GM19455 (cell line): ENCODE results near the gene MINDY4.

ENCODE experiments used
- ATAC-seq: cut with Tn5 transposase; IDR thresholded peaks from one replicate; pipeline ENCODE4 v1.9.1; 2021; ENCODE audit not compliant: unreplicated experiment

MINDY4 gene

DNA sequence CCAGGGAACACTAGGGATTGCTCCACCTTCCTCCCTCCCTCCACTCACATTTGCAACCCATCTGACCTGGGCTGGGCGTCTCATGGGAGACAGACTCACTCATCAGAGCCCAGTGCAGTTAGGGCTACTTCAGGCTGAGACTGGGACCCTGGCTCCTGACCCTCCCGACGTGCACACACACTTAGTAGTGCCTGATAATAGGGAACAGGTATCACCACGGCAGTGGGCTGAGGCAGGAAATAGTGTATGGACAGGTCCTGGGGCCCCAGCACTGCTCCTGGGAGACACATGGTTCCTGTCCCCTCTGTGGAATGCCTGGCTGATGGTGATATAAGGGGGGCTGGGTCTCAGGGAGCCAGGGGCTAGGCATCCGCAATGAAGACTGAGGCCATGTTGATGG lies 154.7 kb downstream of the MINDY4 start:
- ATAC-seq = no peak

DNA sequence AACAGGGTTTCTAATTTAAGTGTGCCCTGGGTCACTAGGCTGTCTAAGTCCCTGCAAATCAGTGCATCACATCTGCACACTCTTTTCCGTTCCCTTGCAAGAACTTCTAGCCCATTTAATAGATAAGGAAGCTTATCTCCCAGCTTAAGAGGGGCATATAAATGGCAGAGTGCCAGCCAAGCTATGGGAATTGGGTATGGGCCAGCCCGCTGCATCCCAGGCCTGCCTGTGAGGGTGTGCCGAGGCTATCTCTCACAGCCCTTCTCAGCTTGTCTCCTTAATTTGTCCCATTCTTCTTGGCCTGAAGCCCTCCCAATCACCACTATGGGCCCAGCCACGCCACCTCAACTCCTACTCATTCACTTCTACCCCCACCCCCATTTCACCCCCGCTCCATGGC lies 155.1 kb downstream of the MINDY4 start:
- no peak for ATAC-seq

DNA sequence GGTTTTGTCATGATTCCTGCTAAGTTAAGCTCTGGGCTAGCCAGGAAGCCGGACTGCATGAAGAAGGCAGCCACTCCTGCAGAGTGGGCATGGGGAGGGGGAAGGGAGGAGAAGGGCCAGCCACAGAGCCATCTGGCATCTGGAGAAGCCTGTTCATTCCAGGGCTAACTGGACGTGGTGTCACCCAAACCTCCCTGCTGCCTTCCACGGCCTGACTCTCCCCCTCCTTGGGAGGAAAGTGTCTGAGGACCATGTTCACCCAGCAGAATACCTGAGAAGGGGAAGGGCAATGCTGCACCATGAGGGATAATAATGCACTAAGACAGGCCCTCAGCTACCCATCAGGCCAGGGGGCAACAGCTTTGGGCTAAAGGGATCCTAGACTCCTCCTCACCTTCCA lies 155.8 kb downstream of the MINDY4 start:
- no peak for ATAC-seq

DNA sequence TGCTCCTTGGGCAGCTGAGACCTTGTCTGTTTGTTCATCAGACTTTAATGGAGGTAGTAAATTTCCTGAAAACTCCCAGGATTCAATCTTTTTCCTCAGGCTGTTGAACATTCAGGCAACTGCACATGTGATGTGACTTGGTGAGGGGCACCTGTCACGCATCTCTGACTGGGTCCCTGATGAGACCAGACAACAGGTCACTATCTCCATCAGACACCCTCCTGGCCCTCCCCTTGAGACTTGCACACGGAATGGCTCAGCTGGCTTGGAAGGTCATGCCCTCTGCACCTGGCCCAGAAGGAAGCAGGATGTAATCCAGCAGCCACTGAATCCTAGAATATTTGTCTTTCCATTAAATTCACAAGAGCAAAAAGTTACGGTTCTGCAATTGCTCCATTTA lies 156.3 kb downstream of the MINDY4 start:
- no peak for ATAC-seq

DNA sequence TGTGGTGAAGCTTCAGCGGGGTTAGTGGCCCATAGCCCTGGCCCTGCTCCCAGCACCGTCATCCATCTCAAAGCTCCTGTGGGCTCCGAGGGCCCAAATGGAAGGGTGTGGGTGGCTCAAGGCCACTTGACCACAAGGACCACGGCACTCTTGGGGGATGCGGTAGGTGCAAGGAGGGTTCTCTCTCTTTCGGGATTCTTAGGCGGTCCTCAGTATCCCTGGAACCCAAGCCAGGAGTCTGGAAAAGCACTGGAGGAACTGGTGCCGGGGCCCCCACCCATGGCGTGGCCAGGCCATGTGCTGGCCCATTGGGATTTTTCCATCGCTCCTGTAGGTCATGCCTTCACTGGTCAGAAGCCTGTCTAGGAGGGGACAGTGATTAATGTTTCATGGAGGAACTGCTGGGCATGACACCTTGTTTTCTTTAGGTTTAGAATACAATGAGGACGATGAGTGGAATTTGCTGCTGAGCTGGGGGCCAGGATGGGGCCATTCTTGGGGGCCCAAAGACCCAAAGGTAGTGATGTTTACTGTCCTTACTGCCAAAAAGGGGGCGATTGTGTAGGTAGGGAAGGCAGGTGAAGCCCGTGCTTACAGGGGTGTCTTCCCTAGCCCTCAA lies 157.1 kb downstream of the MINDY4 start:
- no peak for ATAC-seq

DNA sequence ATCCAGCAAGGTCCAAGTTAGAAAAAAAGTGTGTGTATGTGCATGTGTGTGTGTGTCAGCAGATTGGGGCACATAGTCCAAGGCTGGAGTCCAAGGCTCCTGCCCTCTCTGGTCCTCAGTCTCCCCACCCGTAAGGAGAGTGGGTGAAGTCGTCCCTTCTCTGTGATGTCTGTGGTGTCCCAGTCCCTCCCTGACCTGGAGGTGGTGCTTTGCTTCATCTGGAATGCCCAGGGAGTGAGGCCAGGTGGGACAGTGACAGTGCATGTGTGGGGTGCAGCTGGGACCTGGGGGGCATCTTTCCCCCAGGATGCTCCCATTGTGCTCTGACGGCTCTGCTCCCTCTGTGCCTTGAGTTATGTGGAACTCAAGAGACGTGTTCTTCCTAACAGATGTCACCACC lies 158.5 kb downstream of the MINDY4 start:
- no peak for ATAC-seq

DNA sequence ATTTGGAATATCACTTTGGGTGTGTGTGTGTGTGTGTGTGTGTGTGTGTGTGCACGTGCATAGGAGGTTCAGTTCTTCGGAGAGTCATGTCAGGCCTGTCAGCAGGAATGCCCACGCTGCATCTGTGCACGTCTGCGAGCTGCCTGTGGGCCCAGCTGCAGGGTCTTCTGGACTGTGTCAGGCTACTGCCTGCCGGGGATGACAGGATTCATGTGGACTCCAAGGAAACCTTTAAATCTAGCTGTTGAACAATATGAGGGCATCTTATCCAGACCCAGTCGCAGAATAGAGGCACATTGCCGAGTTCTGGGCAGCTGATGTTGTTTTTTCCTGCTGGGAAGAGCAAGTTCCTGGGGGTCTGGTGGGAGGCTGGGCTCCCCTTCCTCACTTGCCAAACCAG lies 159.4 kb downstream of the MINDY4 start:
- ATAC-seq = no peak

DNA sequence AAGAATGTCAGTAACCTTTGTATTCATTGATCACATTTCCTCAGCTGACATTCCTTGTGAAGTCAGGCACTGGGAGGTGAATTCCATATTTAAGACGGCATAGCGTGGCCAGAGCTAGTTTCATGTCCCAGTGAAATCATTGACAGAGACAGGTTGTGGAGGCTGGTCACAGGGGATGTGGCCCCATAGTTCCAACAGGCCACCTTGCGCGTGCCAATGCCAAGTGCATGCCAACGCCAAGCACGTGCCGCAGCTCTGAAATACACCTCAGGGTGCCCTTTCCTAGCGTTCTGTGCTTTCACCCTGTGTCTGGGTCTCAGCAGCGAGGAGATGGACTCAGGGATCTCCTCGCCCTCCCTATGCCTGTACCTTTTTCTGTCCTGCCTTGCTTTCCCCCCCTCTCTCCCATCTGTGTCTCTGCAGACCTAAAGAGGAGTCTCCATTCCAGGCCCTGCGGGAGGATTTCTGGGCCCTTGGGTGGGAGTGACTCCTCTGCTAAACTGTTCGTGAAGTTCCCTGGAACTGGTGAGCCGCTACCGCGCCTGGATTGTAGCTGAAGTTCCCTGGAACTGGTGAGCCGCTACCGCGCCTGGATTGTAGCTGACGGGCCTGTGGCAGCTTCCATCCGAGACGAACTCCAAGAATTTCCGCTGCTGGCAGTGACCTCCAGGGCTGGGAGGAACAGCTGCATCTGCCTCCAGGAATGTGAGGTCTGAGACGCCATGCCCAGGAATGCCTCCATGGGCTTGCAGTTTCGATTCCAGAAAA lies 160.1 kb downstream of the MINDY4 start:
- no peak for ATAC-seq

DNA sequence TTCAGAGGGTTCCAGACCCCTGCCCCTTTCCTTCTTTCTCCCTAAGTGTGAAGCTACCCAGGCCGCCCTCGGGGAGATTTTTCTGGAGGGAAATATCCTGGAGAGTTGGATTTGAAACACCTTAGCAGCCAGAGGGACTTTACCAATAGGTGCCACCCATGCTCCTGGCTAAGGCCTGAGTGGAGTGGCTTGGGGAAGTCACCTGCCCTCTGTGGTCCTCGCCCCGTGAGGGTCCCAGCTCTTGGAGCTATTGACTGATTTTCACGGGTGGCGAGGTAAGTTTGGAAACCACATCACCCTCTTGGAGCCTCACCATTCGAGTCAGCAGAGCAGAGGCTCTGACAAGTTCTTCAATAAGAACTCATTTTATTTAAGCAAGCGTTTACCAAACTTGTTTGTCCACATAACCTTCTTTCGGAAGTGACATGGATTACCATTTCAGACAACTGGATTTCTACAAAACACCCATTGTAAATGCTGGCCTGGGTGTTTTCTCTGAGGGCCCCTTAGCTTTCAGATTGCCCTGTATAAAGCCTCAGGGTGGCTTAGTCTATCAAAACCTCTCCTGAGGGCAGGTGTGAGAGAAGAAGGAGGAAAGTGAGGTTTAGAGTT lies 160.8 kb downstream of the MINDY4 start:
- ATAC-seq = no peak

DNA sequence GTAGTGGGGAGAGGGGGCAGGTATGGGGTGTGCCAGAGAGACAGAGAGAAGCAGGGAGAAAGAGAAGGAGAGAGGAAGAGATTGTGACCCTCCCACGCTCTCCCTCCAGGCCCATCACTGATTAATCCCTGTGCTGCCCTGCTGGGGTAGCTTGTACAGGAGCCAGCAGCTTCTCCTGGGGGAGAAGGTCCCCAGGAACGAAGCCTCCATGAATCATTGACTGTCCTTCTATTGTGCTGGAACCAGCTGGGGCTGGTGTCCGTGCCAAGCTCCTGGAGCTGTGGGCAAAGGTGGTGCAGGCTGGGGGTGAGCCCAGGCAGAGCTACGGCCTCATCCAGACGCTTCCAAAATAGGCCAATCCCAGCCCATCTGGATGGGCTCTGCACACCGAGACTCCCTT lies 161.3 kb downstream of the MINDY4 start:
- ATAC-seq = no peak

DNA sequence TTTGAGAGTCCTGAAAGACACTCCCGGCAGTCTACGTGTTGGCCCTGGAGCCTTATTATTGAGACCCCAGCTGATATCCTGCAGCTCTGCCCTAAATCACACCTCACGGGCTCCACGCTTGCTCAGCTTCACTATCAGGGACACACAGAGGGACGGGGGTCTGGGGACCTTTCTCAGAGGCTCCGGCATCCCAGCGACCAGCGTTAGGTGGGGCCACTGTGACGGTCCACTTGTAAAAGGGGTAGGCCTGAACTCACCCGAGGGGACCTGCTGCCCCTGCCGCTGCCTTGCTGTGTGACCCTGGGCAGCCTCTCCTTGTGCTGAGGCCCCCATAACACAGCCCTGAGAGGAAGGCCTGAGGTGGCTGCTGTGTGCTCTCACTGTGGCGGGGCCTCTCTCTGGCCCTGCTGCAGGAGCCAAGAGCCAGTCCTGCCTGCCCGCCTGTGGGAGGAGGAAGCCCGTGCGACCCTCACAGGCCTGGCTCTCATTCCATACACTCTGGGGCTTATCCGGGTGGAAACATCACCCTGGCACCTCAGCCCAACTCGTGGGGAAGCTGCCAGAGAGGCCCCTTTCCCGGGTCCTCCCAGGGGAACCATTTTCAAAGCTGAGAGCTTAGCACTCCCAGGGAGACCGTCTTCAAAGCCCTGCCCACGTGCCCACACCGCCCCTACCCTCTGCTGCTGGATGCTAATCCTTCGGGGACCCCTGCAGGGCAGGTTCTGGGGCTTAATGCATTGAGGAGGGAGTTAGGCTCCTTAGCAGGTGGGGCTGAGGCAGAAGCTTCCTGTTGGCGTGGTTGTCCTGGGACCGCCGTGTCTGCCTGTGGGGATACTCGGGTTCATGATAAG lies 162.1 kb downstream of the MINDY4 start:
- ATAC-seq = no peak

DNA sequence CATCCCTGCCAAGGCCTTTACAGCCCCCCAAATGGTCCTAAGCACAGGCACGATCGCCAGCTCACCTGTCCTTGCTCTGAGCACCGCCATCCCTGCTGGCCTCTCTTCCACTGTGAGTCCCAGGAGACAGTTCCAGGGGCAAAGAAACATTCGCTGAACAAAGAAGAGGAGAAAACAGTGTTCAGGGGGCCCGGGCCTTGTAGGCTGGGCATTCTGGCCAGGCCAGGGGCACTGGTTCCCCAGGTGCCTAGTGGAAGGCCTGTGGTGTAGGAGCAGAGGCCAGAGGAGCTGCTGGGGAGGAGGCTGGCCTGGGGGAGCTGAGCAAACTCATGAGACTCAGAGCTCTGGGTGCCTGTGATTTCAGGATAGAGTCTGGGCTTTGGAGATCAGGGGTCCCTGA lies 163.0 kb downstream of the MINDY4 start:
- no peak for ATAC-seq

DNA sequence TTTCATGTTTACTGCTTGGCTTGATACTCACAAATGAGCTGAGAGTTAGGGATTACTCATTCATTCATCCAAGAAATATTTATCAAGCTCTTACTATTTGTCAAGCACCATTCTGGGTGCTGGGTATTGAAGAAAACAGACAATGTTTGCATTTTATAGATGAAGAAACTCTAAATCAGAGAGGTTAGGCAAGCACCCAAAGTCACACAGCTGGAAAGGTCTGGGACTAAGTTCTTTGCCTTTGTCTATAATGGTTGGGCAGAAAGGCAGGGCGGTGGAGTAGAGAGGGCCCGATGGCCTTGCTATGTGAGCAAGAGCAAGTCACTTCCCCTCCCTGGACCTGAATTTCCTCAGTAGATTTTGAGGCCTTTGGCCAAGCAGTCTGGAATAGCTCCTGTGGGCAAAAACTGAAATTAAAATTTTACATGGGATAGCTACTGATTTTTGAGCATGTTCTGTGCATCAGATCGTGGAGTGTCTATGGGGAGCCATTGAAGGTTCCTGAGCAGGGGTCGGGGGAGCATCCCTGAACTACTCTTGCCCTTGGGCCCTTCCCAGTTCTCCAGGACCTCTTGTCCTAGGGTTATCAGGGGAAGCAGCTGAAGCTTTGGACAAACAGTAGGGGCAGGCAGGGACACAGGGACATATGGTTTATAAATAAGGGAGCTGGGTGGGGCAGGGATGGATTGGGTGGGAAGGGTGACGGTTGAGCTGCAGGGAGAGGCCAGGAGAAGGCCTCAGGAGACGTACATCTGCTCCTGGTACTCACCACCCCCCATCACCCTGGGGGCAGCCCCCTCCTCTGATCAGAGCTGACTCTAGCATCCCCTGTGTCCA lies 163.7 kb downstream of the MINDY4 start:
- no peak for ATAC-seq

DNA sequence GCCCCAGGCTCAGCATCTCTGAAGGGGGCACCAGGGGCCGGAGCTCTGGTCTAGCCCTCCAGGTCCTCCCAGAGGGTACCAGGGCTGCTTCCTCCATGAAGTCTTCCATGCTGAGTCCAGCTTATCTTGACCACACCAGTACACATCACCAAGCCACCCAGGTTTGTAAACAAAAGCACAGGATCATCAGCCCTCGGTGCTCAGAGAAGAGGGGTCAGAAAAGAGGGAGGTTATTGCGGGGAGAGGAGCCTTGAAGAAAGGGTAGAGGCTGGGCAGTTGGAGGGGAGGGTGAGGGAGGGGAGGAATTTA lies 164.3 kb downstream of the MINDY4 start:
- ATAC-seq = no peak

DNA sequence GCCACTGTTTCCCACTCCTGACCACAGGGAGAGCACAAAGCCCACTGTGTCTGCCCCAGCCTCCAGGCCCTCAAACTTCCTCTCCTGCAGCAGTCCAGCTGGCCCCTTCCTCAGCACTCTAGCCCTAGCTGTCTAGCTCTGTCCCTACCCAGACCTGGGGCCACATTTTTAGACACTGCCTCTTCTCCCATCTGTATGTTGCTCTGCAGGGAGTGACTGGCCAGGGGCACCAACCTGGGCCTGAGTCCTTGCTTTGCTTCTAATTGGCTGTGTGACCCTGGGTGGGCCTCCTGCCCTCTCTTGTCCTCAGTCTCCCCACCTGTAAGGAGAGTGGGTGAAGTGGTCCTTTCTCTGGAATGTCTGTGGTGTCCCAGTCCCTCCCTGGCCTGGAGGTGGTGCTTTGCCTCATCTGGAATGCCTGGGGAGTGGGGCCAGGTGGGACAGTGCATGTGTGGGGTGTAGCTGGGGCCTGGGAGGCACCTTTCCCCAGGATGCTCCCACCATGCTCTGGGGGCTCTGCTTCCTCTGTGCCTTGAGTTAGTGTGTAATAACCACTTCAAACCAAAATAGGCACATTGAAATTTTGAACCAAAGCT lies 165.5 kb downstream of the MINDY4 start:
- ATAC-seq = no peak

DNA sequence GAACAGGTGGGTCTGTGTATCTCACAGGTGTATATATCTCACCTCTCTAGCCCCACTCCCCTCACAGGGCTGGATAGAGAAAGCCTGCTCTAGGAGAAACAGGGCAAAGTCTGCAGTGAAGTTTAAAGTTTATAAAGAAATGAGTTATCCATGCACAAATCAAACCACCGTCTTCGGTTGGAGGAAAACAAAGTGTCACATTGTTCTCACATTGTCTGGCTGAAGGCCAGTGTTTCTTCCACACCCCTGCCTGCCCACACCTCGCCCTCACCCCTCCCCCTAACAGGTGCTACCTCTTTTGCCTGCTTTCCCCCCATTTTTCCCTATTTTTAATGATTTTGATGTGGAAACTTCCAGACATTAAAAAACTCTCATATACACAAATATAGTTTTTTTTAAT lies 166.2 kb downstream of the MINDY4 start:
- ATAC-seq = no peak

DNA sequence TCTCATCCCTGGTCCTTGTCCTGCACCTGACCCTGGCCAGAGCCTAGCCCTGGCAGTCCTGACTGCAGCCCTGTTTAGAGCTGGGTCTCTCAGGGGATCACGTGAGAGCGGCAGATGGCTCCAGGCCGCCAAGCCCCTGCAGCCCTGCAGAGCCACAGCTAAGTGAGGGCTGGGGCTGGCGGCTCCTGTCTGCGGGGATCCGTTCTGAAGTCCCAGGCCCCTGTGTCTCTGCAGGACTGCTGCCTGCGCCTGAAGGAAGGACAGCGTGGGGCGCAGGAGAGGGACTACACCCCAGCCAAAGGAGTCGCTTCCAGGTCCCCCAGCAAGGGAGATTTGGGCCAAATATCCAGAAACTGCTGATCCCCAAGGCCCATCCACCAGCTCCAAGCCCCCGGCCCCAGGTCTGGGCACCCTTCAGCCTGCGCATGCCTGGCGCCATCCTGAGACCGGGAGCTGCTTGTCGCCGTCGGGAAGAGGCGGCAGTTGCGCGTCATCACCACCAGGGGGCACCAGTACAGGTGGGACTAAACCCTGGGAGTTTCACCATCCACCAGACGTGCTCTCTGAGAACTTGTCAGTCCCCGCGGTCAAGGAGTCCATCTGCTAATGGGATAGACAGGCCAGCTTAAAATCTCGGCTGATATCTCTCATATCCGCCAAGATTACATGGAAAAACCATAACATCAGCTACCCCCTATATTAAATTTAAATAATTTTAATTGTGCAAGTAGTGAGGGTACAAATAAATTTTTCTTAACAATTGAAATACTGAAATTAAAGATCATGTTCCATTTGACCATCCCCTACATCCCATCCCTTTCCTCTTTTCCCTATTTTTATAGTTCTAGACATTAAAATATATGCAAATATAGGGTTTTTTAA lies 167.5 kb downstream of the MINDY4 start:
- peak; percentile 75 for ATAC-seq

DNA sequence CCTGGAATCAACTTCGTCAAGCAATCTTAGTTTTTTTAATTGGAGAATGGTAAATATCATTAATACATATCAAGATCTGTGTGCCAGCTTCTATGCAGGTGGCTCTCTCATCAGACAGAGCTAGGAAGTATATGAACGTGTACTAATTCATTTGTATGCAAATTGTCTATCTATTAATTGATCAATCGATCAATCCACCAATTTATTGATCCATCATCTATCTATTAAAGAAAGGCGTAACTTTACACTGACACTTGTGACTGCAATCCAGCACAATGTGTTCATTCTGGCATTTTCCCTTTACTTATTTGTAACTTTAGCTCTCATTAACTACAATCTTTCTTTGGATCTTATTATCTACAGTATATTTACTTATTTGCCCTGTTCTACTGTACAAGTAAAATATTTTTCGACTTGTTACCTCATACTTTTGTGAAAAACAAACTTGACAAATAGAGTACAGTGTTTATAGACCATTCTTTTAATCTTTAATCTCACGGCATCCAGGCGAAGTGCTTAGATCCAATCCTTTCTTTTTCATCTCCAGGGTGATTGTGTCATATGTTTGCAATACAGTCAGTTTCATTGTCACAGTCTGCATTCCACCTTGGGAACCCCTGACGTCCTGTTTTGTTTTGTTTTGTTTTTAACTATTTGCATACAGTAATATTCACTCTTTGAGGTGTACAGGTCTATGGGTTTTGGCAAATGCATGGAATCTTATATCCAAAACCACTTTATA lies 170.5 kb downstream of the MINDY4 start:
- no peak for ATAC-seq
